CD4-positive, alpha-beta T cell (primary cell): ENCODE measurements around the gene PLEKHH3. TPM values are rescaled to one million over a fixed set of nuclear protein-coding genes. Genes with fewer than 3 reads are reported as not detected.

ENCODE experiments used
- ATAC-seq: fragments of 200-7000 bp; cut with Tn5 transposase; one replicate; pipeline ENCODE4 v1.10.0; 2022; ENCODE audit warnings: mild to moderate bottlenecking; ENCODE audit not compliant: poor library complexity
- CTCF ChIA-PET: fragments of 350-600 bp; sonication (Branson Sonifier 250); formaldehyde crosslinking; loops from one replicate; lab custom pipeline; 2021; ENCODE audit warnings: antibody characterized with exemption, inconsistent platforms; lab: Charles Lee
- POLR2A ChIA-PET: fragments of 350-600 bp; sonication (Branson Sonifier 250); formaldehyde crosslinking; loops from one replicate; lab custom pipeline; 2021; ENCODE audit warnings: antibody characterized with exemption, inconsistent platforms; lab: Charles Lee
- DNase-seq, 14 experiments: peaks; one replicate each; pipeline ENCODE4 v3.0.0-alpha.2; 2013 to 2020; ENCODE audit warnings: mixed read lengths in 2 of 14
- H3K27ac ChIP-seq, 2 donors: one replicate each; pipeline versions ENCODE4 v1.5.1 to v1.7.0; 2013; ENCODE audit warnings: low read length in 2 of 2, low read depth in 1 of 2, mild to moderate bottlenecking in 1 of 2
- H3K27me3 ChIP-seq, 2 experiments: 1 replicate in 1 of 2; 2 replicates in 1 of 2; pipeline versions ENCODE4 v1.6.1 to v1.7.0; 2013; ENCODE audit warnings: low read length in 2 of 2, control low read depth in 1 of 2, mild to moderate bottlenecking in 1 of 2, moderate library complexity in 1 of 2; ENCODE audit not compliant: insufficient read depth in 2 of 2, control insufficient read depth in 1 of 2
- H3K36me3 ChIP-seq: one replicate; pipeline ENCODE4 v1.6.1; 2013; ENCODE audit warnings: low read length, control low read depth; ENCODE audit not compliant: insufficient read depth
- H3K4me1 ChIP-seq: one replicate; pipeline ENCODE4 v1.6.1; 2013; ENCODE audit warnings: low read length, control low read depth; ENCODE audit not compliant: insufficient read depth
- H3K4me3 ChIP-seq: one replicate; pipeline ENCODE4 v1.5.1; 2013; ENCODE audit warnings: mild to moderate bottlenecking, low read length, moderate library complexity
- H3K9me3 ChIP-seq, 2 experiments: 1 replicate in 1 of 2; 2 replicates in 1 of 2; pipeline versions ENCODE4 v1.6.1 to v1.7.0; 2013; ENCODE audit warnings: low read length in 2 of 2, mild to moderate bottlenecking in 2 of 2, control low read depth in 1 of 2, moderate library complexity in 1 of 2; ENCODE audit not compliant: control insufficient read depth in 1 of 2, insufficient read depth in 1 of 2
- H3K27ac Mint-ChIP-seq: one replicate; pipeline ENCODE4 v1.8.0; 2020; ENCODE audit warnings: mixed read lengths
- H3K27me3 Mint-ChIP-seq: one replicate; pipeline ENCODE4 v1.8.0; 2021; ENCODE audit warnings: mixed read lengths
- H3K36me3 Mint-ChIP-seq: one replicate; pipeline ENCODE4 v1.8.0; 2021; ENCODE audit warnings: low read depth, mixed read lengths
- H3K4me1 Mint-ChIP-seq: one replicate; pipeline ENCODE4 v1.8.0; 2021; ENCODE audit warnings: low read depth, mixed read lengths
- H3K4me3 Mint-ChIP-seq: one replicate; pipeline ENCODE4 v1.8.0; 2020; ENCODE audit warnings: mild to moderate bottlenecking, mixed read lengths
- H3K9me3 Mint-ChIP-seq: one replicate; pipeline ENCODE4 v1.8.0; 2020; ENCODE audit warnings: mixed read lengths
- intact Hi-C, 2 experiments: fragments of 100-400 bp; cut with DNase I in 1 of 2; cut with micrococcal nuclease in 1 of 2; formaldehyde crosslinking; loops; one replicate each; pipeline versions ENCODE4 v1.15.1 to v1.9.0; 2023 to 2025; cut with DNase I, micrococcal nuclease
- total RNA-seq, 174 experiments: library from RNA in 2 of 174; stranded (reverse) in 2 of 174; gene quantifications; one replicate each; pipeline ENCODE4 v1.2.3 and lab custom pipeline; 2021 to 2026
- TF ChIP-seq, protein P1 (sequence below): fragments of 200-600 bp; IDR thresholded peaks from one replicate; pipeline ENCODE4 v1.8.0; 2022; ENCODE audit warnings: antibody characterized with exemption, mild to moderate bottlenecking

PLEKHH3 gene
- total RNA-seq, 2 experiments from 2014 or later = 0.60 to 1.1 TPM

DNA sequence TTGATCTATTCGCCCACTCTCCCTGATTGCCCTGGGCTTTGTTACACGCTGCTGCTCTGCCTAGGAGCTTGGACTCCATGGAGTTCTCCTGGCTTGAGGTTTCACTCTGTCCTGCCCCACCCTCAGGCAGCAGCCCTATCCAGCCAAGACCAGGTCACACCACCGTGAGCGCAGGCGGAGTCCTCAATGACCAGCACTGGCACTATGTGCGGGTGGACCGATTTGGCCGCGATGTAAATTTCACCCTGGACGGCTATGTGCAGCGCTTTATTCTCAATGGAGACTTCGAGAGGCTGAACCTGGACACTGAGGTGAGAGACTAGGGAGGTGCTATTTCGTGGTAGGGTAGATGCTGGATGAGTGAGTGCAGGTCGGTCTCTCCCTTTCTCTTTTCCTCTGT, 9.0 kb upstream of the PLEKHH3 start:
- no peaks in the 10 kb centered on the region for H3K36me3 Mint-ChIP-seq
- DNase-seq (no peak), ATAC-seq (no peak)
- no peak overlapping the region for H3K4me3 Mint-ChIP-seq
- TF ChIP-seq, protein P1, sequence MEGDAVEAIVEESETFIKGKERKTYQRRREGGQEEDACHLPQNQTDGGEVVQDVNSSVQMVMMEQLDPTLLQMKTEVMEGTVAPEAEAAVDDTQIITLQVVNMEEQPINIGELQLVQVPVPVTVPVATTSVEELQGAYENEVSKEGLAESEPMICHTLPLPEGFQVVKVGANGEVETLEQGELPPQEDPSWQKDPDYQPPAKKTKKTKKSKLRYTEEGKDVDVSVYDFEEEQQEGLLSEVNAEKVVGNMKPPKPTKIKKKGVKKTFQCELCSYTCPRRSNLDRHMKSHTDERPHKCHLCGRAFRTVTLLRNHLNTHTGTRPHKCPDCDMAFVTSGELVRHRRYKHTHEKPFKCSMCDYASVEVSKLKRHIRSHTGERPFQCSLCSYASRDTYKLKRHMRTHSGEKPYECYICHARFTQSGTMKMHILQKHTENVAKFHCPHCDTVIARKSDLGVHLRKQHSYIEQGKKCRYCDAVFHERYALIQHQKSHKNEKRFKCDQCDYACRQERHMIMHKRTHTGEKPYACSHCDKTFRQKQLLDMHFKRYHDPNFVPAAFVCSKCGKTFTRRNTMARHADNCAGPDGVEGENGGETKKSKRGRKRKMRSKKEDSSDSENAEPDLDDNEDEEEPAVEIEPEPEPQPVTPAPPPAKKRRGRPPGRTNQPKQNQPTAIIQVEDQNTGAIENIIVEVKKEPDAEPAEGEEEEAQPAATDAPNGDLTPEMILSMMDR = no peak
- H3K27me3 Mint-ChIP-seq = peaks cover 41% of the 10 kb centered on the region
- H3K4me1 ChIP-seq = peaks cover 29% of the 10 kb centered on the region
- H3K9me3 Mint-ChIP-seq = no peaks in the 10 kb centered on the region
- no peak overlapping the region for H3K27ac ChIP-seq
- CTCF ChIA-PET = no interaction called here
- H3K9me3 ChIP-seq = no peaks in the 10 kb centered on the region
- peaks cover 30% of the 10 kb centered on the region for H3K4me1 Mint-ChIP-seq
- intact Hi-C loops = no loop called here
- no peak overlapping the region for H3K27ac Mint-ChIP-seq
- H3K27me3 ChIP-seq = peaks cover 24 to 27% of the 10 kb centered on the region in 2 experiments
- POLR2A ChIA-PET = no interaction called here
- no peak overlapping the region for H3K4me3 ChIP-seq
- no peaks in the 10 kb centered on the region for H3K36me3 ChIP-seq

DNA sequence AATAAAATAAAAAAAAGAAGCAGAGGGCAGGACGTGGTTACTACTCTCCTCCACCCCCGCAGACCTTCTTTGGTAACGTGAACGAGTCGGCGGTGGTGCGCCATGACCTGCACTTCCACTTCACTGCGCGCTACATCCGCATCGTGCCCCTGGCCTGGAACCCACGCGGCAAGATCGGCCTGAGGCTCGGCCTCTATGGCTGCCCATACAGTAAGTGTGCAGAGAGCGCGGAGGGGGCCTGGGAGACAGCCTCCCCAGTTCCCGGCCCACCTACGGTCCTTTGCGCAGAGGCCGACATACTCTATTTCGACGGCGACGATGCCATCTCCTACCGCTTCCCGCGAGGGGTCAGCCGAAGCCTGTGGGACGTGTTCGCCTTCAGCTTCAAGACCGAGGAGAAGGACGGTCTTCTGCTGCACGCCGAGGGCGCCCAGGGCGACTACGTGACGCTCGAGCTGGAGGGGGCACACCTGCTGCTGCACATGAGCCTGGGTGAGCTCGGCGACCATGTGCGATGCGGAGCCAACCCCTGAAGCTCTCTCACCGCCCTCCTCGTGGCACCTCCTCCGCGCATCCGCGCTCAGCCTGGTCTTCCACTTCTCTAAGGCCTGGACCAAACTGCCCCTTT, 8.2 kb upstream of the PLEKHH3 start:
- Mint-ChIP-seq H3K27me3 (peaks cover 45% of the 10 kb centered on the region), H3K36me3 (no peaks in the 10 kb centered on the region), H3K9me3 (no peaks in the 10 kb centered on the region), H3K4me1 (peaks cover 35% of the 10 kb centered on the region), H3K27ac (no peak overlapping the region), H3K4me3 (no peak overlapping the region)
- Histone ChIP-seq H3K27ac (no peak overlapping the region), H3K9me3 (peaks cover 0 to 4% of the 10 kb centered on the region in 2 experiments), H3K4me3 (no peak overlapping the region), H3K36me3 (no peaks in the 10 kb centered on the region), H3K4me1 (peaks cover 35% of the 10 kb centered on the region), H3K27me3 (peaks cover 31% of the 10 kb centered on the region in 2 experiments)
- ATAC-seq (no peak), DNase-seq (no peak)
- intact Hi-C loops = loop anchor here in 1 of 2 experiments (5.0 kb wide), 1 partner anchor 57 kb away; no protein-coding TSS in a partner anchor
- ChIA-PET CTCF (no interaction called here), POLR2A (no interaction called here)
- TF ChIP-seq, protein P1 = no peak

DNA sequence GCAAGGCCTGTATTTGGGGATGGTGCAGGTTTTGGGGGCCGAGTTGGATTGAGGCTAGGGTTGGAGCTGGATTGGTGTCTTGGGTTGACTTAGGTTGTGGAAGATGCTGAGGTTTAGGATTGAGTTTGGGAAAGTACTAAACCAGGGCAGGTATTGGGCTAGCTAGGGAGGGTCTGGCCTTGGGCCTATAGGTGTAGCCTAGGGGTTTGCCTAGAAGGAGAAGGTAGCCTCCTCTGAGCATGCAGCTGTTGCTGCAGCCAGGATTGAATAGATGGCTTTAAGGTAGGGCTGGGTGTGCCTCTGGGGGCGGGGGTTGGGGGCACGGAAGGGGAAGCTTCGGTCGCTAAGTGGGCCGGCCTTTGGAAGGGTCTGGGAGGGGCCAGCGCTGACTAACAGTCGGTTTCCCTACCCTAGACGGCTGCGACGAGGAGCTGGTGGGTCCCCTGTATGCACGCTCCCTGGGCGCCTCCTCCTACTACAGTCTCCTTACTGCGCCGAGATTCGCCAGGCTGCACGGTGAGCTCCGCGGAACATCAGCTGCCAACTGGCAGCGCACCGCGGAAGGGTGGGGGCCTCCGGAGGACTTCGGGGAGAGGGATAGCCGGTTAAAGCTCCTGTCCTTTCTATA, 6.7 kb upstream of the PLEKHH3 start:
- intact Hi-C loops = loop anchor here in 1 of 2 experiments (5.0 kb wide), 1 partner anchor 59 kb away; no protein-coding TSS in a partner anchor
- H3K36me3 ChIP-seq = no peaks in the 10 kb centered on the region
- TF ChIP-seq, protein P1 = no peak

More for the DNA sequence above, 6.7 kb upstream of the PLEKHH3 start:
- Histone ChIP-seq H3K4me3 (peak overlapping the region; percentile 47), H3K9me3 (peaks cover 0 to 6% of the 10 kb centered on the region in 2 experiments), H3K4me1 (peaks cover 51% of the 10 kb centered on the region), H3K27ac (no peak overlapping the region), H3K27me3 (peaks cover 31% of the 10 kb centered on the region in 2 experiments)
- no peak for ATAC-seq
- H3K27me3 Mint-ChIP-seq = peaks cover 49% of the 10 kb centered on the region
- ChIA-PET POLR2A (interaction anchor here (0.7 to 1.4 kb wide), 4 partner anchors 12 to 78 kb away, joined by 3 to 6 read pairs (median 4); partner anchors contain the start of genes RAMP2, RETREG3 and TUBG1), CTCF (interaction anchor here (1.0 to 2.0 kb wide), 2 partner anchors 9 to 105 kb away, joined by 3 to 10 read pairs; partner anchors contain the start of gene PSMC3IP)
- H3K4me1 Mint-ChIP-seq = peaks cover 50% of the 10 kb centered on the region
- H3K9me3 Mint-ChIP-seq = no peaks in the 10 kb centered on the region
- H3K27ac Mint-ChIP-seq = no peak overlapping the region
- H3K36me3 Mint-ChIP-seq = no peaks in the 10 kb centered on the region
- peak in 2 of 14 experiments; percentile 24 to 42 for DNase-seq
- H3K4me3 Mint-ChIP-seq = peak overlapping the region; percentile 78
